HuH-7 (cell line): ENCODE measurements around the gene EPB42.

Experiments used
- DNase-seq: peaks from one replicate; pipeline ENCODE4 v3.0.0; 2011; ENCODE audit warnings: low spot score

The EPB42 gene

GRCh38 chr15:43220991-43221403 is at the start of gene EPB42:
Gene EPB42, minus strand, starts transcription at chr15:43221018. Its CDS starts 193 bp downstream, at chr15:43220825.
- no peak for DNase-seq

GRCh38 chr15:43270113-43270665 is 49.4 kb upstream of the EPB42 start:
- DNase-seq, result no peak

- no peak for DNase-seq
Measured at GRCh38 chr15:43268111-43269105, 47.6 kb upstream of the EPB42 start.

GRCh38 chr15:43267439-43267838 is 46.6 kb upstream of the EPB42 start:
- no peak for DNase-seq

GRCh38 chr15:43266834-43267233 is 46.0 kb upstream of the EPB42 start, which contains the start of gene TGM5:
Gene TGM5, minus strand, starts transcription at chr15:43266928. Its CDS starts 79 bp downstream, at chr15:43266849.
- no peak for DNase-seq

- no peak for DNase-seq
Measured at GRCh38 chr15:43266386-43266785, 45.6 kb upstream of the EPB42 start.

- DNase-seq, result no peak
Measured at GRCh38 chr15:43260011-43260615, 39.3 kb upstream of the EPB42 start.

GRCh38 chr15:43258781-43259180 is 38.0 kb upstream of the EPB42 start:
- no peak for DNase-seq

GRCh38 chr15:43256341-43256740 is 35.5 kb upstream of the EPB42 start:
- no peak for DNase-seq

GRCh38 chr15:43255376-43255775 is 34.6 kb upstream of the EPB42 start:
- no peak for DNase-seq

- DNase-seq, result no peak
Measured at GRCh38 chr15:43253431-43254403, 32.9 kb upstream of the EPB42 start.

GRCh38 chr15:43251871-43252250 is 31.0 kb upstream of the EPB42 start:
- DNase-seq, result no peak

- no peak for DNase-seq
Measured at GRCh38 chr15:43251185-43251870, 30.5 kb upstream of the EPB42 start.

- DNase-seq, result no peak
Measured at GRCh38 chr15:43250785-43251184, 30.0 kb upstream of the EPB42 start.

GRCh38 chr15:43249699-43250203 is 28.9 kb upstream of the EPB42 start:
- DNase-seq, result no peak

- no peak for DNase-seq
Measured at GRCh38 chr15:43249236-43249635, 28.4 kb upstream of the EPB42 start.

- DNase-seq, result no peak
Measured at GRCh38 chr15:43246261-43246774, 25.5 kb upstream of the EPB42 start.

- no peak for DNase-seq
Measured at GRCh38 chr15:43244092-43244491, 23.3 kb upstream of the EPB42 start.

GRCh38 chr15:43243020-43243645 is 22.3 kb upstream of the EPB42 start:
- DNase-seq, result no peak

GRCh38 chr15:43242616-43243015 is 21.8 kb upstream of the EPB42 start:
- DNase-seq, result no peak
